SU-DHL-6 (cell line): Measurements from ENCODE around the gene KYNU.

Experiments used
- H2AFZ ChIP-seq: fragments of 200-600 bp; sonication (generic); 2 replicates; pipeline ENCODE4 v1.6.1; 2014; ENCODE audit warnings: low read depth, mild to moderate bottlenecking, moderate library complexity, mixed read lengths, antibody characterized with exemption, low read length; ENCODE audit not compliant: severe bottlenecking
- H3F3A ChIP-seq: fragments of 200-600 bp; shearing (Covaris generic); 2 replicates; pipeline ENCODE4 v1.6.0; 2016; ENCODE audit warnings: antibody characterized with exemption, mild to moderate bottlenecking; ENCODE audit not compliant: insufficient read depth
- H3K27ac ChIP-seq: fragments of 200-600 bp; sonication (generic); 2 replicates; pipeline ENCODE4 v1.5.1; 2016; ENCODE audit warnings: low read depth, mild to moderate bottlenecking, low read length, moderate library complexity, mixed read lengths
- H3K27me3 ChIP-seq: fragments of 200-600 bp; sonication (generic), shearing (Covaris generic); 2 replicates; pipeline ENCODE4 v1.6.0; 2014; ENCODE audit warnings: mild to moderate bottlenecking, low read length
- H3K36me3 ChIP-seq: fragments of 200-600 bp; sonication (generic); 2 replicates; pipeline ENCODE4 v1.6.1; 2014; ENCODE audit warnings: mild to moderate bottlenecking, low read length, mixed read lengths
- H3K4me2 ChIP-seq: fragments of 300-600, 200-600 bp; shearing (Covaris generic), sonication (generic); 2 replicates; pipeline ENCODE4 v1.6.0; 2014; ENCODE audit warnings: low read length, low read depth, mild to moderate bottlenecking; ENCODE audit not compliant: poor library complexity, severe bottlenecking
- H3K4me3 ChIP-seq: fragments of 200-600 bp; sonication (generic); 2 replicates; pipeline ENCODE4 v1.5.1; 2014; ENCODE audit warnings: antibody characterized with exemption, low read length, mild to moderate bottlenecking, mixed read lengths; ENCODE audit not compliant: insufficient read depth, poor library complexity, severe bottlenecking
- H3K79me2 ChIP-seq: fragments of 200-600 bp; sonication (generic); 2 replicates; pipeline ENCODE4 v1.6.1; 2014; ENCODE audit warnings: mild to moderate bottlenecking, low read length, moderate library complexity; ENCODE audit not compliant: insufficient read depth
- H3K9ac ChIP-seq: fragments of 200-600 bp; sonication (generic); 2 replicates; pipeline ENCODE4 v1.7.0; 2014; ENCODE audit warnings: mild to moderate bottlenecking, low read length
- H3K9me2 ChIP-seq: fragments of 200-600 bp; sonication (generic); replicated peaks from 2 replicates; pipeline ENCODE4 v1.6.1; 2014; ENCODE audit warnings: low read length; ENCODE audit not compliant: insufficient read depth
- H3K9me3 ChIP-seq: fragments of 200-600 bp; sonication (generic); 2 replicates; pipeline ENCODE4 v1.6.1; 2014; ENCODE audit warnings: low read length, mixed read lengths; ENCODE audit not compliant: insufficient read depth
- H4K20me1 ChIP-seq: fragments of 200-600 bp; sonication (generic); 2 replicates; pipeline ENCODE4 v1.6.1; 2014; ENCODE audit warnings: low read depth, mild to moderate bottlenecking, antibody characterized with exemption, low read length, moderate library complexity, mixed read lengths
- CTCF ChIP-seq: fragments of 200-600 bp; sonication (generic); IDR thresholded peaks from one replicate; pipeline ENCODE4 v1.5.1; 2017; ENCODE audit warnings: antibody characterized with exemption, mild to moderate bottlenecking, low read length, moderate library complexity; ENCODE audit not compliant: insufficient read depth, poor library complexity, severe bottlenecking
- EZH2phosphoT487 ChIP-seq: fragments of 200-600 bp; sonication (generic), shearing (Covaris generic); conservative IDR thresholded peaks from 2 replicates; pipeline ENCODE4 v1.6.1; 2018; ENCODE audit warnings: mild to moderate bottlenecking, antibody characterized with exemption, low read length, moderate library complexity, mixed read lengths

The KYNU gene

GRCh38 chr2:142954493-142954892 is 77.0 kb downstream of the KYNU start:
- no peaks in the 10 kb centered on the region for H4K20me1 ChIP-seq
- H3K9me2 ChIP-seq = no peaks in the 10 kb centered on the region
- no peak overlapping the region for H3K4me2 ChIP-seq
- 0 out of 2 replicates have a peak, but pooled peaks cover 8% of the 10 kb centered on the region for H3K36me3 ChIP-seq
- H3K27me3 ChIP-seq = no peaks in the 10 kb centered on the region
- no peak overlapping the region for H3K4me3 ChIP-seq
- no peaks in the 10 kb centered on the region; the same call in 1 of the 2 replicates for H3K9me3 ChIP-seq
- no peak for TF ChIP-seq CTCF
- TF ChIP-seq EZH2phosphoT487 = no peak
- no peaks in the 10 kb centered on the region for H3F3A ChIP-seq
- H3K27ac ChIP-seq = no peak overlapping the region
- H2AFZ ChIP-seq = no peak overlapping the region
- H3K9ac ChIP-seq = no peak overlapping the region
- no peaks in the 10 kb centered on the region for H3K79me2 ChIP-seq

GRCh38 chr2:142957144-142957543 is 79.7 kb downstream of the KYNU start:
- H3K79me2 ChIP-seq = no peaks in the 10 kb centered on the region
- no peaks in the 10 kb centered on the region for H4K20me1 ChIP-seq
- no peaks in the 10 kb centered on the region for H3K9me3 ChIP-seq
- no peak overlapping the region for H3K9ac ChIP-seq
- no peak overlapping the region for H3K4me3 ChIP-seq
- H3K9me2 ChIP-seq = no peaks in the 10 kb centered on the region
- H3K27ac ChIP-seq = no peak overlapping the region
- no peak overlapping the region for H2AFZ ChIP-seq
- no peaks in the 10 kb centered on the region for H3F3A ChIP-seq
- H3K27me3 ChIP-seq = no peaks in the 10 kb centered on the region
- TF ChIP-seq EZH2phosphoT487 = no peak
- no peak for TF ChIP-seq CTCF
- H3K36me3 ChIP-seq = peaks cover 10% of the 10 kb centered on the region; the same call in 1 of the 2 replicates
- no peak overlapping the region for H3K4me2 ChIP-seq

GRCh38 chr2:142961202-142961601 is 83.7 kb downstream of the KYNU start:
- H2AFZ ChIP-seq = no peak overlapping the region
- H3K36me3 ChIP-seq = peaks cover 24% of the 10 kb centered on the region
- no peaks in the 10 kb centered on the region for H3K27me3 ChIP-seq
- no peaks in the 10 kb centered on the region for H4K20me1 ChIP-seq
- H3K9ac ChIP-seq = no peak overlapping the region
- H3F3A ChIP-seq = no peaks in the 10 kb centered on the region
- no peaks in the 10 kb centered on the region for H3K9me3 ChIP-seq
- no peak for TF ChIP-seq CTCF
- TF ChIP-seq EZH2phosphoT487 = no peak
- H3K79me2 ChIP-seq = no peaks in the 10 kb centered on the region
- H3K27ac ChIP-seq = no peak overlapping the region
- H3K9me2 ChIP-seq = no peaks in the 10 kb centered on the region
- H3K4me3 ChIP-seq = no peak overlapping the region
- H3K4me2 ChIP-seq = no peak overlapping the region
